HT-29 (cell line): Measurements from ENCODE around the gene CORO7. TPM values are rescaled to one million over a fixed set of nuclear protein-coding genes. Genes with fewer than 3 reads are reported as not detected.
A peak's percentile ranks its signal among the peaks of the same experiment; 100 is the strongest.

Experiments used
- DNase-seq: peaks from one replicate; pipeline ENCODE4 v3.0.0-alpha.2; 2015; ENCODE audit warnings: low spot score
- total RNA-seq: library from RNA; depleted of rRNA; stranded (reverse); fragments of >200 nt; shearing (Covaris generic); gene quantifications from 2 replicates; pipeline ENCODE4 v1.2.3, GENCODE V29; 2014

The CORO7 gene
- total RNA-seq, 1 experiment from 2014 or later, result 48.6 TPM

DNA sequence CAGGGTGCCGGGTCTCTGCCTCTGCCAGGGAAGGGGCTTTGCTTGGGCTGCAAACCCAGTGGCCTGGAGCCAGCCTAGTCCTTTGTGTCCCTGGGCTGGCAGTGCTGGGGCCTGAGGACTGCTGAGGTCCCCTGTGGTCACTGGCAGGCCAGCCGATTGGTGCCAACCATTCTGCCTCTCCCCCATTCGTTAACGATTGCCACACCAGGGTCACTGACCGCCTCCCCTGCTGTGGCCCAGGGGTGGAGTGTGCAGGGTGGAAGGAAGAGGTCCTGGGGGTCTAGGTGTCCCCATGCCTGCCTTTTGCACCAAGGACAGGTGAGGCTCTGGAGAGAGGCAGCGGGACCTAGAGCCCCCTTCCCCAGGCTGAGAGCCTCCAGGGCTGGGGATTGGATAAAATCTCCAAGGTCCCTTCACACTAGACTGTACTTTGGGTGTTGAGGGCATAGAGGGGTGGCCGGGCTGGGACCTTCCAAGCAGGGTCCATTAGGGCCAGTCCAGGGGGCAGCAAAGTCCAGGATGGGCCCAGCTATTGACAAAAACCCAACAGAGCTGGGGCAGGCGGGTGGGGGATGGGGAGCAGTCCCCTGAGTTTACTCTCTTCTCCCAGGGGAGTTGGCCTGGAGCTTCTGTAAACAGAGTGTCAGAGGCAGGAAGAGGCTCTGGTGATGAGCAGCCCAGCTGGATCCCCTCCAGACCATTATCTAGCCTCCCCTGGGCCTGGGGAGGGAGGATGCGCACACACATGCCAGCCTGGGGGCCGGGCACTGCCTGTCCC, 43.6 kb downstream of the CORO7 start:
- DNase-seq, result no peak

DNA sequence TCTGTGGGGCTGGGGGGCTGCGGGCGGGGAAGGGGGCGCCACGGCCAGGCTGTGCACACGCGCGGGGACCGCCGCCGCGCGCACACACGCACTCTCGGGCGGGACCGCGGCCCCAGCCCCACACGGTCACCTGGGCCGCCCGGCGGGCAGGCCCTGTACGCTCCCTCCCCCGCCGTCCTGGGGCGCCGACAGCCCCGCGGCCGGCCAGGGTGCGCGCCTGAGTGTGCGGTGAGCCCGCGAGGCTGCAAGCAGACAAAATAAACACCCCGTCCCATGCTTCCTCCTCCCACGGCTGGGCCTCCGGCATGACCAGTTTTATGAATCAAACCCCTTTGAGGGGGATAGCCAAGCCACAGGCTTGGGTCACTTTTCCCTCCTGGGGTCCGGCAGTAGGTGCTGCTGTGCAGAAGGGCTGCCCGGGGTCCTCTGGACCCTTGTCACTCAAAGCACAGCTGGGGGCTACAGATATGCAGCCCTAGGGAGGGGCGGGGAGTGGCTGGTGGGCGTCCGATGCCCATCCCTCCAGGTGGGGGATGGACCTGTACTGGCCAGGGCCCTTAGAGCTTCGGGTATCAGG, 44.3 kb downstream of the CORO7 start:
- DNase-seq, result no peak

- peak; percentile 73 for DNase-seq
Observed at GRCh38 chr16:4371357-4372000, 44.9 kb downstream of the CORO7 start, which contains the start of gene VASN. Gene VASN, plus strand, starts transcription at chr16:4371848. Its CDS starts 9,030 bp downstream, at chr16:4380878.

DNA sequence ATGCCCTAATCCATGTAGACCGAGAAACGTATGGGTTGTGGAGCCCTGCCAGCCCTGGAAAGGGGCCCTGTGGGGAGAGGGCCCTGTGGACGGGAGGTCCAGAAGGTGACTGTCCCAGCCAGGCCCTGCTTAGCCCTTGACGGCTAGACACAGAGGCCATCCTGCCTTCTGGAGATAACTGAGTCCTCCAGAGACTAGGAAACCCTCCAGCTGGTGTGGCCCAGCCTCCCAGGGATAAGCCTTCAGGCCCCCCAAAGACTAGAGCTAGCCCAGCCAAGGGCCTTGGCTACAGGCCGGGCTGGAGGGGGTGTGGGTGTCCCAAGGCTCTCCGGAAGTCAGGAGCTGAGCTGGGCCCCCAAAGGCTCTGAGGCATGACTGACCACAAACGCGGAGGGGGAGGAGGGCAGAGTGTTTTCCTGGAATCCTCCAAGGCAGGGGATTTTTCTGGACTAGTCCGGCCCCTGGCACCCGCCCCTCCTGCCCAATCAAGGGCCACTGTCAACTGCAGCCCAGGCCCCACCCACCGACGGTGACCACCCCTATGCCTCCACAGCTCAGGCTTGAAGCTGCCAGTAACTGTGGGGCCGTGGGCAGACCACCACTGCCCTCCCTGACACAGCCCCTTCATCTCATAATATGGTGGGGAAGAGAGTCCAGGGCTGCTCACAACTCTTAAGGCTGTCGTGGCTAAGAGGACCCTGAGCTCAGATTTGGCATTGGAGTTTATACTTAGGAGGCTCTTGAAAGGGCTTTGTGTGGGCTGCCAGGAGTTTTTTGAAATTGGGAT, 45.6 kb downstream of the CORO7 start:
- no peak for DNase-seq

- no peak for DNase-seq
Observed at GRCh38 chr16:4370151-4370550, 46.2 kb downstream of the CORO7 start.

- peak; percentile 55 for DNase-seq
Observed at GRCh38 chr16:4369007-4369733, 47.2 kb downstream of the CORO7 start.

DNA sequence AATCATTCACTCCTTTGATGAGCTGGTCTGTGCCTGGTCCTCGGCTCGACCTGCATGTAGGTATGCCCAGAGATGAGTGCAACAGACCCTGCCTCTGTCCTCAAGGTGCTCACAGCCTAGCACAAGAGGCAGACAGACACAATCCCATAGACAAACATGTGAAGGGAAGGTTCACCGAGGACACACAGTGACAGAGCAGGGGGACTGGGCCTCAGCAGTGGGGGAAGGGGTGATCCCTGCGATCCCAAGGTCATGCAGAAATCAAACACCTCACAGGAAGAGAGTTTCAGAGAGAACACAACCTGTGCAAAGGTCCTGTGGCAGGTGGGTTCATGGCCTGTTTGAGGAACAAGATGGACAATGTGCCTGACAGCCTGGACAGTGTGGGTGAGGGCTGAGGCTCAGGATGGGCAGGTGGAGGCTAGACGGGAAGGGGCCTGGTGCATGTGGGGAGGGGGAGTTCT, 49.0 kb downstream of the CORO7 start:
- no peak for DNase-seq

- no peak for DNase-seq
Observed at GRCh38 chr16:4366016-4366415, 50.4 kb downstream of the CORO7 start.

- no peak for DNase-seq
Observed at GRCh38 chr16:4365615-4366014, 50.8 kb downstream of the CORO7 start.

- no peak for DNase-seq
Observed at GRCh38 chr16:4365014-4365406, 51.4 kb downstream of the CORO7 start.

- DNase-seq, result no peak
Observed at GRCh38 chr16:4364196-4365013, 52.0 kb downstream of the CORO7 start.

- no peak for DNase-seq
Observed at GRCh38 chr16:4362476-4363135, 53.8 kb downstream of the CORO7 start.

GRCh38 chr16:4361944-4362311, 54.5 kb downstream of the CORO7 start:
- DNase-seq, result no peak

DNA sequence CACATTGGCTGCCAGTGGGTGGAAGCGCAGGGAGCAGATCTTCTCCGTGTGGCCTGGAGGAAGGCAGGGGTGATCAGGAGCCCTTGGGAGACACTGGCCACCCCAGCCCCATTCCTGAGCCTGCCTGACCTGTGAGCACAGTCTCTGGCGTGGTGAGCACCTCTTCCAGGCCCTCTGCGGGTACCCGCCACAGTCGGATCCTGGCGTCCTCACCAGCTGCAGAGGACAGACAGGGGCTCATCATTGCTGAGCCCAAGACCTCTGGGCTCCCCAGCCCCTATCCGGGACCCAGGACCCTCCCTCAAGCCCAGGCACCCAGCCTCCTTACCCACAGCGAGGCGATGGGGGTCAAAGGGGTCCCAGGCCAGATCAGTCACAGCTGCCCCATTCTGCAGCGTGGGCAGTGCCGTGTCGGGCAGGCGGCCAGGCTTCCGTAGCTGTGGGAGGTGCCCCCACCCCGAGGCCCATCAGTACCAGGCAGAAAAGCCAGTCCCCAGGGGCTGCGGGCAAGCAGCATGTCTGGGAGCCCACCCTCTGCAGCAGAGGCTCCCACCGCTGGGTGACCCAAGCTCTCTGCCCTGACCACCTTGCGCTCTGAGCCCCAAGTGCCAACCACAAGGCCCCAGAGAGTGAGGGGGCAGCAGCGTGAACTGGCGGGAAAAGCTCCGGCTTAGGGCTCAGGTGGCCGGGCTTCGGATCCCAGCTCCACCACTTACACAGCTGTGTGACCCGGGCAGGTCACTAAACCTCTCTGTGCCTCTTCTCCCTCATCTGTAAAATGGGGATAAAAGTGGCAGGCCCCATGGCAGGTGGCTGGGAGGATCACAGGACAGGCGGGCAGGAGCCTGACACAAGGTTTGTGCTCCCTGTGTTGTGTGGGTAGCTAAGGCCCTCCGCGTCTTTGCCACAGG, 55.1 kb downstream of the CORO7 start:
- no peak for DNase-seq

DNA sequence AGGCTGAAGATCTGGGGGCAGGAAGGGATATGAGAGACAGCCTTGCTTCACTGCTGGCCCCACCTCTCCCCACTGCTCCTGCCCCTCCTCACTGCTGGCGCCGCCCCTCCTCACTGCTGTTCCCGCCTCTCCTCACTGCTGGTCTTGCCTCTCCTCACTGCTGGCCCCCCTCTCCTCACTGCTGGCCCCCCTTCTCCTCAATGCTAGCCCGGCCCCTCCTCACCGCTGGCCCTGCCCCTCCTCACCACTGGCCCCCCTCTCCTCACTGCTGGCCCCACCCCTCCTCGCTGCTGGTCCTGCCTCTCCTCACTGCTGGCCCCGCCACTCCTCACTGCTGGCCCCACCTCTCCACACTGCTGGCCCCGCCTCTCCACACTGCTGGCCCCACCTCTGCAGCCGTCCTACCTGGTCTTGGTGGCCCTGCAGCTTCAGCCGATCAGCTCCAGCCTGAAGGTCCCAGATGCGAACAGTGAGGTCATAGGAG, 55.8 kb downstream of the CORO7 start:
- DNase-seq, result no peak

DNA sequence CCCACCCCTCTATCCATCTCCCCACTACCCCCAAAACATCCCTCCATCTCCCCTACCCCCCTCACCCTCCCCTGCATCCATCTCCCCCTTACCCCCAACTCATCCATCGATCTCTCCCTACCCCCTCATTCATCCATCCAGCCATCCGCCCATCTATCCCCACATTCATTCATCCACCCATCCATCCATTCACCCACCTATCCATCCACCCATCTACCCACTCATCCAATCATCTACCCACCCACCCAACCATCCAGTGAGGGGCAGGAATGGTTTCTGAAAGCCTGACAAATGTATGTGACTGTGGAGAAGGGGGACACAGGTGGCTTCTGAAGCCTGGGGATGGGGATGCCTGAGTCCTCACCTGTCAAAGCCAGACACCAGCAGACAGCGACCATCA, 56.5 kb downstream of the CORO7 start:
- no peak for DNase-seq

DNA sequence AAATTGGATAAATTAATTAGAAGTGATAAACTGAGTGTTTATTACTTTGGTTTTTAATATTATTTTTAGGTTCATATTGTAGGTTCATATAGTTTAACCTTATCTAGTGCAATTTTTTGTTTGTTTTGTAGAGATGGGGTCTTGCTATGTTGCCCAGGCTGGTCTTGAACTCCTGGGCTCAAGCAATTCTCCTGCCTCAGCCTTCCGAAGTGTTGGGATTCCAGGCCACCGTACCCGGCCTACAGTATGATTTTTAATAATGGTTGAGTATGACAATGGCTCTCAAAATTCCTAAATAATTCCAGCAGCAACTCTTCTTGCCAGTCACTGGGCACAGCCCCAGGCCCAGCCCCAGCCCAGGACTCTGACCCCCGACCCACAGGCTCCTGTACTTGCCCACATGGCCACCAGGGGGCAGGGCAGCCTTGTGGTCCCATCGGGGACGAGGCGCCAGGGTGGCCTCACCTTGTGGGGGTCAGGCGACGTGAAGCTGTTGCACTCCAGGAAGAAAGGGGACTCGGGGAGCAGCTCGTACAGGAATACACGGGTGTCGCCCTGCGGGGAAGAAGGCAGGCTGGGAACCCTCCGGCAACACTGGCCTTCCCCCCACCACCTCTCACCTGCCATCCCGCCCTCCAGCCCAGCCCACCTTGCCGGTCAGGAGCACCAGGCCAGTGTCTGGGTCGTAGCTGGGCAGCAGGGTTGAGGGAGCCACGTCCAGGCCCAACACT, 57.4 kb downstream of the CORO7 start:
- DNase-seq, result peak; percentile 65

GRCh38 chr16:4358236-4358635, 58.2 kb downstream of the CORO7 start:
- DNase-seq, result no peak
